Parathyroid adenoma (tissue), 2 donors: ENCODE data around the gene SPINK1.

Experiments used
- H2AFZ ChIP-seq: fragments of 300-600 bp; sonication (generic); one replicate; pipeline ENCODE4 v1.7.0; 2017; ENCODE audit warnings: antibody characterized with exemption, mild to moderate bottlenecking
- H3K27ac ChIP-seq: fragments of 300-600 bp; sonication (generic); one replicate; pipeline ENCODE4 v1.7.0; 2017
- H3K27me3 ChIP-seq: fragments of 300-600 bp; sonication (generic); one replicate; pipeline ENCODE4 v1.7.0; 2017; ENCODE audit warnings: low read length; ENCODE audit not compliant: control insufficient read depth, insufficient read depth
- H3K36me3 ChIP-seq: fragments of 300-600 bp; sonication (generic); one replicate; pipeline ENCODE4 v1.7.0; 2017; ENCODE audit warnings: low read length; ENCODE audit not compliant: control insufficient read depth, insufficient read depth
- H3K4me1 ChIP-seq: fragments of 300-600 bp; sonication (generic); one replicate; pipeline ENCODE4 v1.7.0; 2017; ENCODE audit warnings: control low read depth
- H3K4me2 ChIP-seq: fragments of 300-600 bp; sonication (generic); one replicate; pipeline ENCODE4 v1.7.0; 2017; ENCODE audit warnings: low read length
- H3K4me3 ChIP-seq: fragments of 300-600 bp; sonication (generic); one replicate; pipeline ENCODE4 v1.7.0; 2017; ENCODE audit warnings: low read depth, low read length
- H3K79me2 ChIP-seq: fragments of 300-600 bp; sonication (generic); one replicate; pipeline ENCODE4 v1.7.0; 2017; ENCODE audit warnings: control low read depth
- H3K9ac ChIP-seq: fragments of 300-600 bp; sonication (generic); one replicate; pipeline ENCODE4 v1.7.0; 2017; ENCODE audit warnings: mild to moderate bottlenecking
- H3K9me3 ChIP-seq: fragments of 300-600 bp; sonication (generic); one replicate; pipeline ENCODE4 v1.7.0; 2017; ENCODE audit warnings: low read length; ENCODE audit not compliant: control insufficient read depth
- TF ChIP-seq, protein P1 (sequence below): fragments of 300-600 bp; sonication (generic); IDR thresholded peaks from one replicate; pipeline ENCODE4 v1.7.0; 2017; ENCODE audit warnings: antibody characterized with exemption, mild to moderate bottlenecking
- donor health status: primary hyperparathyroidism.

The SPINK1 gene

DNA sequence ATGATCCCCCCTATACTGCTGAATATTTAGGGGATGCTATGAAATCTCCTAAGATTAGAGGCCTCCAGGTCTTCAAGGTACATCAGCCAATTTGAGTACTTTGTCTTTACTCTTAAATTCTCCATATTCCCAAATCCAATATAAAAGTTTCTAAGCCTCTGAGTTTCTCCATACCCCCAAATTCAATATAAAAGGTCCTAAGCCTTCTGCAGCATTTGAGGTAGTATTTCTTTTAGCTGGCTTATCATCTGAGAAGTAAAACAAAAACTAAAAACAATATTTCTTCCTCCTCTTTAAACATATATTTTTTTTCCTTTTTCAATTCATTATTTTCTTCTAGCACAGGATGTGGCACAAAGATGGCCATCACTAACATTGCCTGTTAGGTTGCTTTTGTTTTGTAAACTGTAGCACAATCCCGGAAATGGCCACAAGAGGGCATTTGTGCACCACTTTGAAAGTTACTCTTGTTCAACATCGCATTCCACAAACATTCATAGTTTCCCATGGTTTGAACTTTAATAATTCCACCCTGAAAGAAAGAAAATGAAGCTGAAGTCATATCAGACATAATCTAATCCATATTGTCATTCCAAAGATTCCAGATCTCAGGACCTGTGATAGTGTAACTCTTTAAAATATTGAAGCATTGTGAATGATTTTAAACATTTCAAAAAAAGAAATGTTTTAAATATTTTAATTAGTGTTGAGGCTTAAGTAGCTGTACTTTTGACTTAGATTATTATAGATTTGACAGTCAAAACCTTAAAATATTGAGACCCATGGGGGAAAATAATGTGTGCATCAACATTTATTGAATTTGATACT is 26.0 kb upstream of the SPINK1 start:
- Histone ChIP-seq H3K27me3 (no peaks in the 10 kb centered on the region), H3K4me1 (no peaks in the 10 kb centered on the region), H3K9me3 (no peaks in the 10 kb centered on the region), H3K79me2 (no peaks in the 10 kb centered on the region), H3K36me3 (no peaks in the 10 kb centered on the region), H3K4me3 (no peak overlapping the region), H3K27ac (no peak overlapping the region), H3K9ac (no peak overlapping the region), H3K4me2 (no peak overlapping the region), H2AFZ (no peak overlapping the region)
- TF ChIP-seq, protein P1, sequence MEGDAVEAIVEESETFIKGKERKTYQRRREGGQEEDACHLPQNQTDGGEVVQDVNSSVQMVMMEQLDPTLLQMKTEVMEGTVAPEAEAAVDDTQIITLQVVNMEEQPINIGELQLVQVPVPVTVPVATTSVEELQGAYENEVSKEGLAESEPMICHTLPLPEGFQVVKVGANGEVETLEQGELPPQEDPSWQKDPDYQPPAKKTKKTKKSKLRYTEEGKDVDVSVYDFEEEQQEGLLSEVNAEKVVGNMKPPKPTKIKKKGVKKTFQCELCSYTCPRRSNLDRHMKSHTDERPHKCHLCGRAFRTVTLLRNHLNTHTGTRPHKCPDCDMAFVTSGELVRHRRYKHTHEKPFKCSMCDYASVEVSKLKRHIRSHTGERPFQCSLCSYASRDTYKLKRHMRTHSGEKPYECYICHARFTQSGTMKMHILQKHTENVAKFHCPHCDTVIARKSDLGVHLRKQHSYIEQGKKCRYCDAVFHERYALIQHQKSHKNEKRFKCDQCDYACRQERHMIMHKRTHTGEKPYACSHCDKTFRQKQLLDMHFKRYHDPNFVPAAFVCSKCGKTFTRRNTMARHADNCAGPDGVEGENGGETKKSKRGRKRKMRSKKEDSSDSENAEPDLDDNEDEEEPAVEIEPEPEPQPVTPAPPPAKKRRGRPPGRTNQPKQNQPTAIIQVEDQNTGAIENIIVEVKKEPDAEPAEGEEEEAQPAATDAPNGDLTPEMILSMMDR = peak; percentile 65

DNA sequence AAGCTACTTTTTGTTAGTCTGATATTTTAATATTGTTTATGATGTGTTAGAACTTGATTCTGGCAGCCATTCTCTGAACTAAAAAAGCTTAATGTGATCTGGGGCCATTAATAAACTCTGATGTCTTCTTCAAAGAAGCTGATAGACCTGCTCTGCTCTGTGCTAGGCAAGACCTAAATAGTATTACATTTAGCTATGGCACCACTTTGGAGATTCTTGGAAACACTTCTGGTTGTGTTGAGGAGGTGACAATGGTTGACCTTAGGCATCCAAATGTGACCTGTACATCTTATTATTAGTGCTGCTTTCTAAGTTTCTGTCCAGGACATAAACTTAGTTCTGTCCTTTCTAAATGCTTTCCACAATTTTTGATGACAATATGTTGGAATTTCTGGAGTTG is 25.3 kb upstream of the SPINK1 start:
- H3K9me3 ChIP-seq = no peaks in the 10 kb centered on the region
- H3K27ac ChIP-seq = no peak overlapping the region
- no peaks in the 10 kb centered on the region for H3K4me1 ChIP-seq
- no peaks in the 10 kb centered on the region for H3K36me3 ChIP-seq
- no peaks in the 10 kb centered on the region for H3K79me2 ChIP-seq
- no peak overlapping the region for H3K4me3 ChIP-seq
- TF ChIP-seq, protein P1 = no peak
- H3K27me3 ChIP-seq = no peaks in the 10 kb centered on the region
- H3K4me2 ChIP-seq = no peak overlapping the region
- no peak overlapping the region for H3K9ac ChIP-seq
- H2AFZ ChIP-seq = no peak overlapping the region

DNA sequence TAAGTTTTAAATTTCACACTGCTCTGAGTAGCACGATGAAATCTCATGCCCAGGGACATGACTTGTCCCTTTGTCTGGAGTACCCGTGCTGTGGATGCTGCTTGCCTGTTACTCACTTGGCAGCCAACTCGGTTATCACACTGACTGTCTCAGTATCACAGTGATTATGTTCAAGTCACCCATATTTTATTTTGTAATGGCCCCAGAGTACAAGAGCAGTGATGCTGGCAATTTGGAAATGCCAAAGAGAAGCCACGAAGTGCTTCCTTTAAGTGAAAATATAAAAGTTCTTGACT is 24.3 kb upstream of the SPINK1 start:
- H3K27me3 ChIP-seq = no peaks in the 10 kb centered on the region
- TF ChIP-seq, protein P1 = no peak
- no peak overlapping the region for H3K4me2 ChIP-seq
- H3K4me3 ChIP-seq = no peak overlapping the region
- no peaks in the 10 kb centered on the region for H3K79me2 ChIP-seq
- H3K9ac ChIP-seq = no peak overlapping the region
- no peaks in the 10 kb centered on the region for H3K4me1 ChIP-seq
- no peak overlapping the region for H2AFZ ChIP-seq
- H3K9me3 ChIP-seq = no peaks in the 10 kb centered on the region
- no peaks in the 10 kb centered on the region for H3K36me3 ChIP-seq
- H3K27ac ChIP-seq = no peak overlapping the region

DNA sequence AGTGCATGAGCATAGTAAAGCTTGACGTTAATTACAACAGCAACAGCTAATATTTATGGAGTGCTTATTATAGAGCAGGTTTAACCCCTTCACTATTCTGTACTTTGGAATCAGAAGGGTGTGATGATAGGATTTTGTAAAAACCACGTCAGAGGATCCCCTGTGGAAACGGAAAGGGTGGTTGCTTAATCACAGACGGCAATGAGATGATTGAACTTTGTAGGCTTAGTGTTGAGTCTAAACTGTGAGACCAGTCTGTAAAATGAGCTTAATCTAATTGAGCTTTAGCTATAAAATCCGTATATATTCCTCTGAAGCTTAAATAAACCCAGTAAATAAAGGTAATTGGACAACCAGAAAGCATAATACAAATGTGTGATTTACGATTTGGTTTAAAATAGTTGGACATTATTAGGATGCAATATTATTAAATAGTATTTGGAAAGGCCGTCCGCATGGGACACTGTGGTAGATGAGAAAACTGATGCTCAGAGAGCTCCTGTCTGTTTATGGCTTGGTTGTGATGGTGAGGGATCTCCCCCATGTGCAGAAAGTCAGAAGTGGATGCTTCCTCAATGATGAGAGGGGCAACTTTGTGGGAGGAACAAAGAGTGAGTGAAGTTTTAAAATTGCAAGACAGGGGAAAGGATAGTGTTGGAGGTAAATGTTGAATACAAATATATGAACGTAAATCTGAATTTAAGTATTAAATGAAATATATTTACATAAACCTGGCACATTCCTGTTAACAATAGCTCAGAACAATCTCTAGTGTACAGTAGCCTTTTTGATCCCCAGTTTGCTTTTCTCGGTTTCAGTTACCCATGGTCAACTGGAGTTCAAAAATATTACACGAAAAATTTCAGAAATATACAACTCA is 23.7 kb upstream of the SPINK1 start:
- Histone ChIP-seq H2AFZ (no peak overlapping the region), H3K27me3 (no peaks in the 10 kb centered on the region), H3K9ac (no peak overlapping the region), H3K36me3 (no peaks in the 10 kb centered on the region), H3K9me3 (no peaks in the 10 kb centered on the region), H3K4me3 (no peak overlapping the region), H3K4me2 (no peak overlapping the region), H3K27ac (no peak overlapping the region), H3K4me1 (no peaks in the 10 kb centered on the region), H3K79me2 (no peaks in the 10 kb centered on the region)
- TF ChIP-seq, protein P1 = no peak
